K562 (cell line): ENCODE data around the gene FMNL2.

Experiments
- CTCF ChIP-seq, 3 experiments: IDR thresholded peaks in 2 of 3; conservative IDR thresholded peaks in 1 of 3; 2 replicates each; pipeline ENCODE4 v1.5.1; 2011 to 2012; ENCODE audit warnings: low read length in 3 of 3, mild to moderate bottlenecking in 3 of 3, control low read depth in 2 of 3, improper control_type of control experiment in 1 of 3, inconsistent platforms in 1 of 3, low read depth in 1 of 3, mixed read lengths in 1 of 3, moderate library complexity in 1 of 3; ENCODE audit not compliant: insufficient read depth in 2 of 3
- E2F5 ChIP-seq: sonication (generic); formaldehyde crosslinking; IDR thresholded peaks from 2 replicates; pipeline ENCODE4 v1.8.0; 2022; ENCODE audit warnings: mild to moderate bottlenecking, missing genetic modification reagents
- YY1 ChIP-seq, 3 experiments: IDR thresholded peaks; 2 replicates each; pipeline ENCODE4 v1.6.1; 2011; ENCODE audit warnings: low read length in 2 of 3, mild to moderate bottlenecking in 2 of 3, moderate library complexity in 2 of 3, borderline replicate concordance in 1 of 3, control low read depth in 1 of 3, low read depth in 1 of 3; ENCODE audit not compliant: insufficient read depth in 3 of 3, insufficient replicate concordance in 2 of 3, control insufficient read depth in 1 of 3, insufficient read length in 1 of 3; ENCODE audit errors: extremely low read depth in 1 of 3

GRCh38 chr2:152674334-152674733 is 339.4 kb downstream of the FMNL2 start:
- TF ChIP-seq YY1 (IDR thresholded peaks at IDR 0.05; ENCODE audit: borderline replicate concordance in 1 of 3, control insufficient read depth in 1 of 3, extremely low read depth in 1 of 3, insufficient read depth in 3 of 3, insufficient read length in 1 of 3, insufficient replicate concordance in 2 of 3, low read depth in 1 of 3, low read length in 2 of 3) (no peak), E2F5 (no peak), CTCF (IDR thresholded peaks at IDR 0.05 in 2 of 3, conservative IDR thresholded peaks at IDR 0.05 in 1 of 3; ENCODE audit: insufficient read depth in 2 of 3, low read depth in 1 of 3, low read length in 3 of 3) (no peak)
